ENCODE results near the gene SEC31B. TPM values are rescaled to one million over a fixed set of nuclear protein-coding genes. Genes with fewer than 3 reads are reported as not detected.

Gene SEC31B
- polyA plus RNA-seq, 3 donors from 2014 or later, result 0.18 to 0.57 TPM; not detected in 1

DNA sequence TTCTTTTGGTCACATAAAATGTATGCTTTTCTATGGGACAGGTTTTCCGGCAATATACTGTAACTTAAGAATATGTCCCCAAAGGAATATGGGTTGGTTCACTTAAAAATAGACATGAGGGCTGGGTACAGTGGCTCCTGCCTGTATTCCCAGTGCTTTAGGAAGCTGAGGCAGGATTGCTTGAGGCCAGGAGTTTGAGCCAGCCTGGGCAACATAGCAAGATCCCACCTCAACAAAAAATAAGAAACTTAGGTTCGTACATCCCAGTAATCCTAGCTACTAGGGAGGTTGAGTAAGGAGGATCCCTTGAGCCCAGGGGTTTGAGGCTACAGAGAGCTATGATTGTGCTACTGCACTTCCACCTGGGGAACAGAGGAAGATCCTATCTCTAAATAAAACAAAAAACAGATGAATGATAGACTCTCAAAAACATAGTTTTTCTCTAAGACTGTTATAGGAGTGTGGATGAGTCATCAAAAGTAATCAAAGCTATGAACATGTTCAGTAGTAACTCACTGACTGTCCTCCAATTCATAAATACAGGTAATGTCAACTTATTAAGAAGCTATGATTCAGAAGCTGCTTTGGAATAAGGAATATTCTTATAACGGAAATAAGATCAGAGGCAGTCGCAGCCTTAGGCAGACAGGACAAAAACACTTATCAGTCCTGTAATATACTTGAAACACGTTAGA is 2.6 kb upstream of the SEC31B start:
- Mint-ChIP-seq H3K36me3 (peaks cover 11 to 36% (median 16%) of the 10 kb centered on the region in 3 donors), H3K4me1 (peaks cover 12 to 22% of the 10 kb centered on the region in 2 donors), H3K27me3 (ENCODE audit: low read depth in 3 of 3) (peaks cover 0 to 6% (median 0%) of the 10 kb centered on the region in 3 donors), H3K27ac (peak overlapping the region in 3 of 6 donors; percentile 13 to 25 (median 20)), H3K4me3 (no peak overlapping the region), H3K9me3 (no peaks in the 10 kb centered on the region)
- DNase-seq, result no peak

GRCh38 chr10:100520811-100521210 is 1.1 kb upstream of the SEC31B start:
- Mint-ChIP-seq H3K36me3 (peaks cover 12 to 35% (median 17%) of the 10 kb centered on the region in 3 donors), H3K27ac (no peak overlapping the region), H3K4me1 (peaks cover 9 to 20% of the 10 kb centered on the region in 2 donors), H3K4me3 (no peak overlapping the region), H3K9me3 (no peaks in the 10 kb centered on the region), H3K27me3 (ENCODE audit: low read depth in 3 of 3) (peaks cover 0 to 6% (median 0%) of the 10 kb centered on the region in 3 donors)
- DNase-seq, result no peak

DNA sequence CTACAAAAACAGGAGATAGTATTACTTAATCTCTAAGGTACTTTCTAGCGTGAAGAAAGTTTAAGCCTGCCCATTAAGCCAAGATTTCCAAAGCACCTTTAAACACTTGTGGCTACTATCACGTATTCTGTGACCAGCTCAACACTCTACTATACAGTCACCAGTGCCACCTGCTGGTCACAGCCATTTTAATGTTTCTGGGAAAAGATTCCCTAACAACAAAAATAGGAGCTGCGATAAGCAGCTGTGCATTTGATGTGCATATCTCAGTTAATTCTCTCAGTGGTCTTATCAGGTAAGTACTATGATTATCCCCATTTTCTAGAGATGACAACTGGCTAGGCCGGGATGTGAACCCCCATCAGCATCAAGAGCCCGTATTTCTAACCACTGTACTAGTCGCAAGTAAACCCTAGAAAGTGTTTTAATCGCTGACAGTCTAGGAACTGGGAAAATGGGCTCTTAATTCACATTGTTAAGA is 860 bp downstream of the SEC31B start:
- H3K9me3 Mint-ChIP-seq, result no peaks in the 10 kb centered on the region
- H3K27me3 Mint-ChIP-seq (ENCODE audit: low read depth in 3 of 3), result peaks cover 0 to 6% (median 0%) of the 10 kb centered on the region in 3 donors
- DNase-seq, result peak; percentile 40 to 51 (median 40)
- peaks cover 9 to 20% of the 10 kb centered on the region in 2 donors for H3K4me1 Mint-ChIP-seq
- H3K27ac Mint-ChIP-seq, result no peak overlapping the region
- no peak overlapping the region for H3K4me3 Mint-ChIP-seq
- H3K36me3 Mint-ChIP-seq, result peaks cover 13 to 30% (median 24%) of the 10 kb centered on the region in 3 donors

DNA sequence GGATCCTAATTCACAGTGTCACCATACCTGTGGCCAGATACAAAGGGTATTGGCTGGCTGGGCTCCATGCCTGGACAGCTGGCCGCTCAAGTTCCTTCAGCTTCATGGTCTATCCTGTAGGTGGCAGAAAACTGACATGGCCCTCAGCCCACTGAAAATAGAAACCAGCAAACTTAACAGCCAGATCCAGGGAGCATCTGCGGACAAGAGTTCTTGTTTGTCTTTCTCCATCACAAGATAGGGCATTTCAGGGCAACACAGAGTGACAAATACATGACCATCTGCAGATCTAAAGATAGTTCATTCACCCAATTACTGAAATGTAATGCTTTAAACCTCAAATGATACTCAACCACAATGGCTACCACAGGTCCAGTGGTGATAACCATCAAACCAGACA is 2.8 kb downstream of the SEC31B start:
- no peak for DNase-seq
- Mint-ChIP-seq H3K9me3 (no peaks in the 10 kb centered on the region), H3K4me3 (no peak overlapping the region), H3K4me1 (peaks cover 13 to 22% of the 10 kb centered on the region in 2 donors), H3K27ac (no peak overlapping the region), H3K36me3 (peaks cover 10 to 34% (median 20%) of the 10 kb centered on the region in 3 donors), H3K27me3 (ENCODE audit: low read depth in 3 of 3) (peaks cover 0 to 6% (median 0%) of the 10 kb centered on the region in 3 donors)

DNA sequence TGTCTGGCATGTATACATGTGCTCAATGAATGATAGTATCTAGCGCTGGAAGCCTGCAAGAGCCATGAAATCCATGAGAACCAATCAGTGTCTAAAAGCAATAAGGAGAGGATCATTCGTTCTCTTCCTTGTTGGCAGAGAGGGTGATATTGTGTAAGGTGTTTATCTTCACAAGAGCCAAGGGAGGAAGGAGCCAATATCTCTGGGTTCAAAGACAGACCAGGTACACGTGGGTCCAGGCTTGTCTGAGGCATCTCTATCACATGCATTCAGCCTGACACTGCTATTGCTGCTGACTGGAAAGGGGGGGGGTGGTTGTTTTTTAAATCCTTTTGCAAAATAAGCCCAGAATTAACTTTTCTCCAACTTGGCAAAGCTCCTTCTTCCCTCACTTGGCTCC is 4.0 kb downstream of the SEC31B start:
- no peaks in the 10 kb centered on the region for H3K9me3 Mint-ChIP-seq
- H3K36me3 Mint-ChIP-seq, result peaks cover 10 to 31% (median 17%) of the 10 kb centered on the region in 3 donors
- DNase-seq, result no peak
- peaks cover 0 to 7% (median 3%) of the 10 kb centered on the region in 3 donors for H3K27me3 Mint-ChIP-seq (ENCODE audit: low read depth in 3 of 3)
- H3K4me1 Mint-ChIP-seq, result peaks cover 24 to 35% of the 10 kb centered on the region in 2 donors
- peak overlapping the region in 1 of 6 donors; percentile 21 for H3K27ac Mint-ChIP-seq
- H3K4me3 Mint-ChIP-seq, result no peak overlapping the region

- Mint-ChIP-seq H3K27me3 (ENCODE audit: low read depth in 3 of 3) (peaks cover 0 to 4% (median 4%) of the 10 kb centered on the region in 3 donors), H3K9me3 (no peaks in the 10 kb centered on the region), H3K27ac (peak overlapping the region; percentile 36 to 83 (median 57)), H3K4me1 (peaks cover 41 to 43% of the 10 kb centered on the region in 2 donors), H3K4me3 (peak overlapping the region; percentile 58 to 71 (median 61)), H3K36me3 (peaks cover 5 to 32% (median 14%) of the 10 kb centered on the region in 3 donors)
- peak; percentile 60 to 72 (median 70) for DNase-seq
Measured at GRCh38 chr10:100510533-100511308, 8.9 kb downstream of the SEC31B start.

DNA sequence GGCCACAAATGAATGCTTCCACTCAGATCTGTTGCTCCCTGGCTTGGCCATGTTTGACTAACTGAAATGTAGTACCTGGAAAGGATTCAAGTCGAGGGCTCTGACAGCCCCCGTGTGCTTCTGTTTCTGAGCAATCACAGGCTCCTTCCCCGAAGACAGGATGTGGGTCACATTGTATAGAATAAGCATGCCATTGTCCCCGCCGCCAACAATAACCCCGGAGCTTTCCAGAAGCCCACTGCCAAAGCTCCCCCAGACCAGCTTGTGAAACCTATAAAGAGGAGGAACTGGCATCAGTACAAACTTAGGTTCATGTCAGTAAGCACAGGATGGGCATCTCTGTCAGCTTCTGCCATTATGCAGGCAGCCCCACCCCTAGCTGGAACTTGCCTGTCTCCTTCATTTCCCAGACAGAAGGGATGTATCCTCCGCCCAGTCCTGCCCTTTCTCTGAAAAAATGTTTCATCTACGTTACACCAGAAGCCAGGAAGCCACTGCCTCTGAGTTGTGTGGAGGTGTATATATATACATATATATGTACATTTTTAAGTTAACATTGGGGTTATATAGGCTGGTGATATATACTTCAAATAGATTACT is 10.3 kb downstream of the SEC31B start:
- H3K27ac Mint-ChIP-seq, result peak overlapping the region in 4 of 6 donors; percentile 22 to 65 (median 33)
- no peaks in the 10 kb centered on the region for H3K9me3 Mint-ChIP-seq
- H3K4me1 Mint-ChIP-seq, result peaks cover 41 to 43% of the 10 kb centered on the region in 2 donors
- peaks cover 15 to 40% (median 16%) of the 10 kb centered on the region in 3 donors for H3K36me3 Mint-ChIP-seq
- peaks cover 0 to 4% (median 4%) of the 10 kb centered on the region in 3 donors for H3K27me3 Mint-ChIP-seq (ENCODE audit: low read depth in 3 of 3)
- no peak for DNase-seq
- H3K4me3 Mint-ChIP-seq, result peak overlapping the region in 4 of 5 donors; percentile 23 to 53 (median 42)

GRCh38 chr10:100508691-100509150 is 10.9 kb downstream of the SEC31B start:
- Mint-ChIP-seq H3K4me1 (peaks cover 41 to 43% of the 10 kb centered on the region in 2 donors), H3K36me3 (peaks cover 11 to 42% (median 17%) of the 10 kb centered on the region in 3 donors), H3K4me3 (peak overlapping the region in 4 of 5 donors; percentile 34 to 53 (median 42)), H3K27me3 (ENCODE audit: low read depth in 3 of 3) (peaks cover 0 to 4% (median 4%) of the 10 kb centered on the region in 3 donors), H3K9me3 (no peaks in the 10 kb centered on the region), H3K27ac (peak overlapping the region in 3 of 6 donors; percentile 22 to 62 (median 40))
- DNase-seq, result peak; percentile 28 to 47 (median 43)

GRCh38 chr10:100508266-100508665 is 11.4 kb downstream of the SEC31B start:
- H3K27me3 Mint-ChIP-seq (ENCODE audit: low read depth in 3 of 3), result peaks cover 0 to 4% (median 4%) of the 10 kb centered on the region in 3 donors
- no peak overlapping the region for H3K4me3 Mint-ChIP-seq
- H3K36me3 Mint-ChIP-seq, result peaks cover 11 to 43% (median 17%) of the 10 kb centered on the region in 3 donors
- peak overlapping the region in 2 of 6 donors; percentile 14 to 19 for H3K27ac Mint-ChIP-seq
- no peaks in the 10 kb centered on the region for H3K9me3 Mint-ChIP-seq
- no peak for DNase-seq
- peaks cover 41 to 43% of the 10 kb centered on the region in 2 donors for H3K4me1 Mint-ChIP-seq

DNA sequence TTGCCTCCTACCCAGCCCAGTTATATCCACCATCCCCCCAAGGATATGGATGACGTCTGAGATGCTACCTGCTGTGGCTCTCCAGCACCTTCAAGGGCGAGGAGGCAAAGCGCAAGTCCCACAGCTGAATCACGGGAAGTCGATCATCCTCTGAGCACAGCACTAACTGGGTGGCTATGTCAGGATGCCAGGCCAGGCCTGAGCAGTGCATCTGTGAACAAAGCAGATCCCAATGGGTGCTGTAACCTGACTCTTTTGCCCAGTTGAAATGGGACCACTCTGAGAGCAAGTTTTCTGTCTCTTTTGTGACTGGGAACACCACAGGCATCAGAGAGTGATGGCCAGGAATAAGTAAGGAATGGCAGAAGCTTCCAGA is 12.3 kb downstream of the SEC31B start:
- H3K9me3 Mint-ChIP-seq, result no peaks in the 10 kb centered on the region
- H3K27me3 Mint-ChIP-seq (ENCODE audit: low read depth in 3 of 3), result peaks cover 0 to 4% (median 4%) of the 10 kb centered on the region in 3 donors
- H3K36me3 Mint-ChIP-seq, result peaks cover 14 to 43% (median 20%) of the 10 kb centered on the region in 3 donors
- peaks cover 41 to 43% of the 10 kb centered on the region in 2 donors for H3K4me1 Mint-ChIP-seq
- DNase-seq, result no peak
- no peak overlapping the region for H3K27ac Mint-ChIP-seq
- no peak overlapping the region for H3K4me3 Mint-ChIP-seq

- Mint-ChIP-seq H3K4me3 (no peak overlapping the region), H3K36me3 (peaks cover 16 to 47% (median 22%) of the 10 kb centered on the region in 3 donors), H3K9me3 (no peaks in the 10 kb centered on the region), H3K27ac (peak overlapping the region in 1 of 6 donors; percentile 21), H3K4me1 (peaks cover 37 to 40% of the 10 kb centered on the region in 2 donors), H3K27me3 (ENCODE audit: low read depth in 3 of 3) (peaks cover 0 to 4% (median 4%) of the 10 kb centered on the region in 3 donors)
- DNase-seq, result no peak
Measured at GRCh38 chr10:100506596-100507356, 12.9 kb downstream of the SEC31B start.

DNA sequence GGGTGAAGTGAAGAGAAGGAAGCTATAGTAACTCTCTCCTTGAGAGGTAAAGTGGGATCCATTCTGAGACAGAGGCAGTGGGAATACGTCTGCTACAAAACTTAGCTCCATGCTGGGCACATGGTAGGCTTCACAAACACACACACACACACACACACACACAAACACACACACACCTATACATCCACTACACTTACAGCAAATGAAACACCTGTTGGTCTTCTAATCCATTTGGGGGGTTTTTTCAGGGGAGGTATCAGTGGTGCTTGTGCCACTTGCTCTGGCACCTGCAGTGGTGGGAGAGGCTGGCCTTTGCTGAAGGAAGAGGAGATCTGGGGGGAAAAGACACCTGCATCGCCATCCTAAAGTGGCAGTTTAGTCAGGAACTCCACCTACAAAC is 14.5 kb downstream of the SEC31B start:
- H3K36me3 Mint-ChIP-seq, result peaks cover 24 to 55% (median 30%) of the 10 kb centered on the region in 3 donors
- H3K27ac Mint-ChIP-seq, result no peak overlapping the region
- H3K4me3 Mint-ChIP-seq, result no peak overlapping the region
- DNase-seq, result no peak
- peaks cover 22 to 24% of the 10 kb centered on the region in 2 donors for H3K4me1 Mint-ChIP-seq
- H3K27me3 Mint-ChIP-seq (ENCODE audit: low read depth in 3 of 3), result peaks cover 0 to 2% (median 1%) of the 10 kb centered on the region in 3 donors
- no peaks in the 10 kb centered on the region for H3K9me3 Mint-ChIP-seq
